Measurements from ENCODE around the gene PARD3. TPM values are rescaled to one million over a fixed set of nuclear protein-coding genes. Genes with fewer than 3 reads are reported as not detected.

Gene PARD3
- total RNA-seq, 1 donor from 2014 or later = 37.2 TPM

DNA sequence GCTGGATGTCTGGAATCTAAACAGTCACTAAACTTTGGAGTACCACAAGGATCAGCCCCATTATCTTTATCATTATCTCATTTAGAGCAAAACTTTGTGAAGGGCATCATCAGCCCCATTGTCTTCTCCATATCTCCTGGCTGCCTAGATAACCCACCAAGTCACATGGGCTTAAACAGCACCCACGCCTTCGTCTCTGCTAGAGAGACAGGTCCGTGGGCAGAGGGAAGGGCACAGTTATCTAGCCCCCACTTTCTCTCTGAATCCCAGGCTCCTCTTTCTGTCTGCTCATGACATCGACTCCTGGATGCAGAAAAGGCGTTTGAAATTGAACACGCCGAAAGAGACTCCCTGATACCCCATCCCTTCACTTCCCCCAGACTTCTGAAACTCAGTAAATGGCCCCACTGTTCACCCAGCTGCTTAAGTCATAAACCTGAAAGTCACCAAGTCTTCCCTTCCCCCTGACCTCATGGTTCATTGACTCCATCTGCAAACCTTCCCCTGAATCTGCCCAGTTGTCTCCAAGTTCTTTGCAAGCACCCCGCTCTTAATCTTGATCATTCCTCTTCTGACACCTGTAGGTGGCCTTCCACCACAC is 20.9 kb upstream of the PARD3 start:
- Mint-ChIP-seq H3K27me3 (ENCODE audit: unreplicated experiment) (peaks cover 23% of the 10 kb centered on the region), H3K27ac (ENCODE audit: unreplicated experiment) (no peak overlapping the region), H3K36me3 (ENCODE audit: unreplicated experiment) (no peaks in the 10 kb centered on the region), H3K9me3 (ENCODE audit: unreplicated experiment) (no peaks in the 10 kb centered on the region), H3K4me3 (ENCODE audit: unreplicated experiment) (no peak overlapping the region), H3K4me1 (ENCODE audit: unreplicated experiment) (no peaks in the 10 kb centered on the region)
- no peak for DNase-seq (ENCODE audit: extremely low spot score, unreplicated experiment)
- no peak for TF ChIP-seq CTCF (IDR thresholded peaks at IDR 0.05)

DNA sequence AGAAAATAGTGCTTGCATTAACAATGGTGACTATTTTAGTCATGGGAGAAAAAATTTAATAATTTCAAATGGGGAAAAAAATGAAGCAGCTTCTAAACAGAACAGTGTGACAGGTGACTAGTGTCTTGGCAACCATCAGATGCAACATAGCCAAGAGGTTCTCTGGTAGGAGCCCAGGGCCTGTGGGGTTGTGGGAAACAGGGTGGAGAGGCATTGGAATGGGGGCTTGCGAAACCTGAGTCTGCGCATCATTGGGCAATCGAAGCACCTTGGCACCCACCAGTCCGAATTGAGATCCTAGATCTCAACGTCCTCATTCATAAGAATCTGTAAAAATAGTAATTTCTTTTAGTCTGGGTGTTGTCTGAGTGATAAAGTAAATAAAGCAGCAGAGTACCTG is 19.2 kb upstream of the PARD3 start:
- no peaks in the 10 kb centered on the region for H3K4me1 Mint-ChIP-seq (ENCODE audit: unreplicated experiment)
- H3K9me3 Mint-ChIP-seq (ENCODE audit: unreplicated experiment) = no peaks in the 10 kb centered on the region
- H3K27ac Mint-ChIP-seq (ENCODE audit: unreplicated experiment) = no peak overlapping the region
- DNase-seq (ENCODE audit: extremely low spot score, unreplicated experiment) = no peak
- H3K36me3 Mint-ChIP-seq (ENCODE audit: unreplicated experiment) = no peaks in the 10 kb centered on the region
- peaks cover 28% of the 10 kb centered on the region for H3K27me3 Mint-ChIP-seq (ENCODE audit: unreplicated experiment)
- H3K4me3 Mint-ChIP-seq (ENCODE audit: unreplicated experiment) = no peak overlapping the region
- no peak for TF ChIP-seq CTCF (IDR thresholded peaks at IDR 0.05)

DNA sequence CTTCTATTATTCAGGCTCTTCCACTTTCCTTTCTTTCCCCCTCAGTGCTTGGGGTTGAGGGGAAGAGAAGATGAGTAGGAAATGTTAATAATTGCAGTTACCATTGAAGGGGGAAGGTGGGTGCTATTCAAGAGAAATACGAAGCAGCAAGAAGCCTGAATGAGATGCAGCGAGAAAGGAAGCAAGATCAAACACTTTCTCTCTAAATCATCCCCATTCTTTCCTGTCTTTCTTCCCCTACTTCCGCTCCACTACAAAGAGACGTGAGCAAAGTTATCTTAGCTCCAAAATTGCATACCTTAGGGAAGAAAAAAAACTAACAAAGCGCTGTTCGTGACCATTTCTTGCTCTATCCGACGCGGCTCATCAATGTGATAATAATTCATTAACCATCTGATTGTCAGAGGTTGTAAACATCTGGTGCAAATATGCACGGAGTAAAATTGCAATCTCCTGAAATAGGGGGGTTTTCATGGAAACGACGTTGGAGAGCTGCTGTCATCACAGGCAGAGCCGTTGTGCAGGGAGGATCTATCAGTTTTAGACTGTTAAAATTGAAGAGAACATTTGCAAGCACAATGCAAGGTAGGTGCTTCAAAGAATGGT is 15.2 kb upstream of the PARD3 start:
- Mint-ChIP-seq H3K4me1 (ENCODE audit: unreplicated experiment) (no peaks in the 10 kb centered on the region), H3K9me3 (ENCODE audit: unreplicated experiment) (no peaks in the 10 kb centered on the region), H3K4me3 (ENCODE audit: unreplicated experiment) (no peak overlapping the region), H3K36me3 (ENCODE audit: unreplicated experiment) (no peaks in the 10 kb centered on the region), H3K27me3 (ENCODE audit: unreplicated experiment) (peaks cover 17% of the 10 kb centered on the region), H3K27ac (ENCODE audit: unreplicated experiment) (no peak overlapping the region)
- TF ChIP-seq CTCF (IDR thresholded peaks at IDR 0.05) = no peak
- no peak for DNase-seq (ENCODE audit: extremely low spot score, unreplicated experiment)

DNA sequence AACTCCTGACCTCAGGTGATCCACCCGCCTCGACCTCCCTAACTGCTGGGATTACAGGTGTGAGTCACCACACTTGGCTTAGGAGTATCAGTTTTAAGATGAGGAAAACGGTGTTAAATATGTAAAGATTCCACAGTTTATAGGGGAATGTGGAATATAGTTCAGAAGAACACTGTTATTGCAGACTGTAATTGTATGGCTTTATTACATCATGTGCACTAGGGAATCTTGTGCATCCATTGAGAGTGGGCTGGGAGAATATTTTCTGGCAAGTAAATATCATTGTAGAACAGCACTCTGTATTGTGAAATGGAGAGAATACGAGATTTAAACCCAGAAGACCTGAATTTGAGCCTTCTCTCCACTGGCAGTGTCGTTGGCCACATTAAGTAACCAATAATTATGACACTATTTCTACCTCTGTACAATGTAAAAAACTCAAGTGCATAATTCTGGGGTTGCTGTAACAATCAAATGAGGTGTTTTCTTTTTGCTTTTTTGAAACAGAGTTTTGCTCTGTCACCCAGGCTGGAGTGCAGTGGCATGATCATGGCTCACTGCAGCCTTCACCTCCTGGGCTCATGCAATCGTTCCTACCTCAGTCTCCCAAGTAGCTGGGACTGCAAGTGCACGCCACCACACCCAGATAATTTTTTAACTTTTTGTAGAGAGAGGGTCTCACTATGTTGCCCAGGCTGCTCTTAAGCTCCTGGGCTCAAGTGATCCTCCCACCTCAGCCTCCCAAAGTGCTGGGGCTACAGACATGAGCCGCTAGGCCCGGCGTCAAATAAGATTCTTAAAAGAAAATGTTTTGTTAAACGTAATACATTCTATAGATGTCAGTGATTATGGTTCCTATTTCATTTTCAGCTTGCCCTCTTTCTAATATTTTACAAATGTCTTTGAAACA is 12.0 kb upstream of the PARD3 start:
- no peak for TF ChIP-seq CTCF (IDR thresholded peaks at IDR 0.05)
- Mint-ChIP-seq H3K4me1 (ENCODE audit: unreplicated experiment) (no peaks in the 10 kb centered on the region), H3K27ac (ENCODE audit: unreplicated experiment) (no peak overlapping the region), H3K9me3 (ENCODE audit: unreplicated experiment) (no peaks in the 10 kb centered on the region), H3K36me3 (ENCODE audit: unreplicated experiment) (no peaks in the 10 kb centered on the region), H3K27me3 (ENCODE audit: unreplicated experiment) (peaks cover 10% of the 10 kb centered on the region), H3K4me3 (ENCODE audit: unreplicated experiment) (no peak overlapping the region)
- no peak for DNase-seq (ENCODE audit: extremely low spot score, unreplicated experiment)

- no peak overlapping the region for H3K4me3 Mint-ChIP-seq (ENCODE audit: unreplicated experiment)
- TF ChIP-seq CTCF (IDR thresholded peaks at IDR 0.05) = no peak
- no peak overlapping the region for H3K27ac Mint-ChIP-seq (ENCODE audit: unreplicated experiment)
- no peaks in the 10 kb centered on the region for H3K36me3 Mint-ChIP-seq (ENCODE audit: unreplicated experiment)
- no peak for DNase-seq (ENCODE audit: extremely low spot score, unreplicated experiment)
- no peaks in the 10 kb centered on the region for H3K4me1 Mint-ChIP-seq (ENCODE audit: unreplicated experiment)
- peaks cover 10% of the 10 kb centered on the region for H3K27me3 Mint-ChIP-seq (ENCODE audit: unreplicated experiment)
- H3K9me3 Mint-ChIP-seq (ENCODE audit: unreplicated experiment) = no peaks in the 10 kb centered on the region
Measured at GRCh38 chr10:34826221-34826620, 11.1 kb upstream of the PARD3 start.
